ENCODE measurements around the gene HDHD3. TPM values are rescaled to one million over a fixed set of nuclear protein-coding genes. Genes with fewer than 3 reads are reported as not detected.

HDHD3 gene
- polyA plus RNA-seq, 1 of the 3 experiments (the other 2 are of a cell fraction), result 17.1 TPM

DNA sequence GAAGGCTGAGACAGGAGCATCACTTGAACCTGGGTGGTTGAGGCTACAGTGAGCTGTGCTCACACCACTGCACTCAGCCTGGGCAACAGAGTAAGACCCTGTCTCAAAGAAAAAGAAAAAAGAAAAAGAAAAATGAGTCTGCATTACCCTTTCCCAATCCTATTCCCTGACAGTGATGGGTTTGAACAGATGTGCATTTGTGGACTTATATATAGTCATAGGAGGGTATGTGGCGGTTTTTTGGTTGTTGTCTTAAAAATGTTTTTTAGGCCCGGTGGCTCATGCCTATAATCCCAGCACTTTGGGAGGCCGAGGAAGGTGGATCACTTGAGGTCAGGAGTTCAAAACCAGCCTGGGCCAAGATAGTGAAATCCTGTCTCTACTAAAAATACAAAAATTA is 13.4 kb downstream of the HDHD3 start:
- H3K9me3 ChIP-seq, result no peaks in the 10 kb centered on the region
- H3K9ac ChIP-seq, result no peak overlapping the region
- POLR2A ChIA-PET, result no interaction called here

DNA sequence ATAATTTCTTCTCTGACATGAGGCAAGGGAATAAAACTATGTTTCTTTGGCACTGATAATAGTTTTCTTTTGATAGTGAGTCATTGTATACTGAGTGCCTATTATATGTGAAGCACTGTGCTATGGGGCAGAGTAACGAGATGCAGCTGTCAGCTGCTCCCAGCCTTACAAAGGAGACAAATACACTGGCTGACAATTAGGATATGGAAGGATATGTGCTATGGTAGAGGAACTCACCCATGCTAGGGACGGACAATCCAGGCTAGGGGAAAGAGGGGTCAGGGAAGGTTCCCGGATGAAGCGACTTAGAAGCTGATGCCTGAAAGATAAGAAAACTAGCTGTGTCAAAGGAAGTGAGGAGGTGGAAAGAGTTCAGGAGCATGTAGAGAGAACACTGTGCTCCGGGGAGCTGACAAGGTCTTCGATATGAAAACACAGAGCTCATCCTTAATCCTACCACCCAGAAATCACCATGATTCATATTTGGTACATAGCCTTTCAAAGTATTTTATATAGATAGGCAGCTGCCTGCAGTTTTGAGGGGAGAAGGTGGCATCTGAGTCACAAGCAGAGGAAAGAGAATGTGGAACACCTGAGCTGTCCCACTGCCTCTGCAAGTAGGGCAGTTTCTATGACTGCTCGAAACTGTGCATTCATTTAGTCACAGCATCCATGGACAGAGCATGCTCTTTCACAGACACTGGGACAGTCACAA is 15.3 kb downstream of the HDHD3 start:
- no peak overlapping the region for H3K27ac ChIP-seq (ENCODE audit: low read depth in 2 of 2, low read length in 1 of 2)
- no peaks in the 10 kb centered on the region for H3K27me3 ChIP-seq (ENCODE audit: insufficient read depth)
- peaks cover 0 to 8% of the 10 kb centered on the region in 2 experiments; a peak in 2 of 4 replicates for H3K4me1 ChIP-seq (ENCODE audit: control insufficient read depth in 1 of 2, insufficient read depth in 2 of 2, low read depth in 1 of 2, low read length in 1 of 2)
- no peaks in the 10 kb centered on the region for H3K79me2 ChIP-seq (ENCODE audit: insufficient read depth)
- peak overlapping the region; percentile 60; the same call in 1 of the 2 replicates for H3K4me2 ChIP-seq
- no peaks in the 10 kb centered on the region for H3K9me2 ChIP-seq
- DNase-seq, result no peak
- no peaks in the 10 kb centered on the region for H3K36me3 ChIP-seq (replicated peaks in 1 of 2; ENCODE audit: control insufficient read depth in 1 of 2, insufficient read depth in 2 of 2, low read length in 1 of 2)
- H3K9me3 ChIP-seq, result no peaks in the 10 kb centered on the region
- ChIA-PET POLR2A (interaction anchor here (1.0 kb wide), 1 partner anchor 21 kb away, joined by 3 read pairs; the partner anchor contains the start of gene WDR31), CTCF (interaction anchor here (2.2 kb wide), 1 partner anchor 12 kb away, joined by 6 read pairs; the partner anchor contains the start of gene BSPRY)
- 55% methylated on average over 7 of the region's 7 CpGs for WGBS (ENCODE audit: low lambda C conversion rate)
- H2AFZ ChIP-seq (ENCODE audit: low read depth), result no peak overlapping the region
- TF ChIP-seq TCF12 (IDR thresholded peaks at IDR 0.05), result peak; percentile 63
- no peak for TF ChIP-seq POLR2AphosphoS5 (IDR thresholded peaks at IDR 0.05; ENCODE audit: low read depth, low read length)
- TF ChIP-seq FOSL2 (IDR thresholded peaks at IDR 0.05; ENCODE audit: borderline replicate concordance, low read depth), result peak; percentile 40; the same call in 1 of the 2 replicates
- no peak overlapping the region for H3K4me3 ChIP-seq (ENCODE audit: low read depth in 2 of 2, low read length in 1 of 2)
- H3K9ac ChIP-seq, result no peak overlapping the region
- H4K20me1 ChIP-seq (ENCODE audit: insufficient read depth), result no peaks in the 10 kb centered on the region
- H3F3A ChIP-seq (replicated peaks; ENCODE audit: insufficient read depth), result peaks cover 10% of the 10 kb centered on the region

More for the DNA sequence above, 13.4 kb downstream of the HDHD3 start:
- H3K27me3 ChIP-seq (ENCODE audit: insufficient read depth), result no peaks in the 10 kb centered on the region
- H3K27ac ChIP-seq (ENCODE audit: low read depth in 2 of 2, low read length in 1 of 2), result no peak overlapping the region
- H4K20me1 ChIP-seq (ENCODE audit: insufficient read depth), result no peaks in the 10 kb centered on the region
- no peaks in the 10 kb centered on the region for H3K36me3 ChIP-seq (replicated peaks in 1 of 2; ENCODE audit: control insufficient read depth in 1 of 2, insufficient read depth in 2 of 2, low read length in 1 of 2)
- H3K4me3 ChIP-seq (ENCODE audit: low read depth in 2 of 2, low read length in 1 of 2), result no peak overlapping the region
- no peaks in the 10 kb centered on the region for H3K9me2 ChIP-seq
- TF ChIP-seq, protein P1, sequence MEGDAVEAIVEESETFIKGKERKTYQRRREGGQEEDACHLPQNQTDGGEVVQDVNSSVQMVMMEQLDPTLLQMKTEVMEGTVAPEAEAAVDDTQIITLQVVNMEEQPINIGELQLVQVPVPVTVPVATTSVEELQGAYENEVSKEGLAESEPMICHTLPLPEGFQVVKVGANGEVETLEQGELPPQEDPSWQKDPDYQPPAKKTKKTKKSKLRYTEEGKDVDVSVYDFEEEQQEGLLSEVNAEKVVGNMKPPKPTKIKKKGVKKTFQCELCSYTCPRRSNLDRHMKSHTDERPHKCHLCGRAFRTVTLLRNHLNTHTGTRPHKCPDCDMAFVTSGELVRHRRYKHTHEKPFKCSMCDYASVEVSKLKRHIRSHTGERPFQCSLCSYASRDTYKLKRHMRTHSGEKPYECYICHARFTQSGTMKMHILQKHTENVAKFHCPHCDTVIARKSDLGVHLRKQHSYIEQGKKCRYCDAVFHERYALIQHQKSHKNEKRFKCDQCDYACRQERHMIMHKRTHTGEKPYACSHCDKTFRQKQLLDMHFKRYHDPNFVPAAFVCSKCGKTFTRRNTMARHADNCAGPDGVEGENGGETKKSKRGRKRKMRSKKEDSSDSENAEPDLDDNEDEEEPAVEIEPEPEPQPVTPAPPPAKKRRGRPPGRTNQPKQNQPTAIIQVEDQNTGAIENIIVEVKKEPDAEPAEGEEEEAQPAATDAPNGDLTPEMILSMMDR (IDR thresholded peaks at IDR 0.05), result no peak
- H2AFZ ChIP-seq (ENCODE audit: low read depth), result no peak overlapping the region
- H3K79me2 ChIP-seq (ENCODE audit: insufficient read depth), result no peaks in the 10 kb centered on the region
- H3K4me2 ChIP-seq, result no peak overlapping the region
- no peak for DNase-seq
- peaks cover 0 to 8% of the 10 kb centered on the region in 2 experiments; a peak in 2 of 4 replicates for H3K4me1 ChIP-seq (ENCODE audit: control insufficient read depth in 1 of 2, insufficient read depth in 2 of 2, low read depth in 1 of 2, low read length in 1 of 2)
- peaks cover 10% of the 10 kb centered on the region for H3F3A ChIP-seq (replicated peaks; ENCODE audit: insufficient read depth)
- 77% methylated on average over 3 of the region's 3 CpGs for WGBS (ENCODE audit: low lambda C conversion rate)
- CTCF ChIA-PET, result interaction anchor here (2.2 kb wide), 1 partner anchor 13 kb away, joined by 6 read pairs; the partner anchor contains the start of gene BSPRY

DNA sequence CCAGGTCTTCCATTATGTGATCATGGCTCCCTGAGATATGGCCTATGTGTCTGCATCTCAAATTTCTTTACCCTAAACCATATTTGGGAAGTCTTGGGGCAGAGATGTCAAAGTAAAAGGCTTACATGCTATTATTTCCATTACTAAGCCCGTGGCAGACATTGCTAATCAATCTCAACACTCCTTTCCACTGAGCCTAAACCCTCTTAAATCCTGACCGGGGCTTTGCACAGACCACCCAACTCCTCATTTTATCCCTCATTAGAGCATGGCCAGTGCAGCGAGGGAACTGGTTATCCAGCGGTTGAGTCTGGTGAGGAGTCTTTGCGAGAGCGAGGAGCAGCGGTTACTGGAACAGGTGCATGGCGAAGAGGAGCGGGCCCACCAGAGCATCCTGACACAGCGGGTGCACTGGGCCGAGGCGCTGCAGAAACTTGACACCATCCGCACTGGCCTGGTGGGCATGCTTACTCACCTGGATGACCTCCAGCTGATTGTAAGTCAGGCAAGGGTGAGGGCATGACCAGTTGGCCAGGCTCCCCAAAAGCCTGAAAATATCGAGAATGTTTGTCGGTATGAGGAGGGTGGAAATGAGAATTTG is 16.4 kb downstream of the HDHD3 start:
- ChIA-PET POLR2A (interaction anchor here (1.0 kb wide), 1 partner anchor 20 kb away, joined by 3 read pairs; the partner anchor contains the start of gene WDR31), CTCF (no interaction called here)
- DNase-seq, result no peak
- Histone ChIP-seq H3K27me3 (ENCODE audit: insufficient read depth) (no peaks in the 10 kb centered on the region; the same call in 1 of the 2 replicates), H4K20me1 (ENCODE audit: insufficient read depth) (no peaks in the 10 kb centered on the region), H3K9ac (no peak overlapping the region), H3K4me1 (ENCODE audit: control insufficient read depth in 1 of 2, insufficient read depth in 2 of 2, low read depth in 1 of 2, low read length in 1 of 2) (peaks cover 0 to 8% of the 10 kb centered on the region in 2 experiments; a peak in 2 of 4 replicates), H3K36me3 (replicated peaks in 1 of 2; ENCODE audit: control insufficient read depth in 1 of 2, insufficient read depth in 2 of 2, low read length in 1 of 2) (no peaks in the 10 kb centered on the region), H3K4me3 (ENCODE audit: low read depth in 2 of 2, low read length in 1 of 2) (no peak overlapping the region), H2AFZ (ENCODE audit: low read depth) (no peak overlapping the region), H3K27ac (ENCODE audit: low read depth in 2 of 2, low read length in 1 of 2) (no peak overlapping the region), H3K4me2 (no peak overlapping the region), H3K79me2 (ENCODE audit: insufficient read depth) (no peaks in the 10 kb centered on the region), H3K9me3 (no peaks in the 10 kb centered on the region), H3K9me2 (no peaks in the 10 kb centered on the region), H3F3A (replicated peaks; ENCODE audit: insufficient read depth) (peaks cover 10% of the 10 kb centered on the region)
- 84% methylated on average over 14 of the region's 15 CpGs for WGBS (ENCODE audit: low lambda C conversion rate)
- TF ChIP-seq TEAD4 (IDR thresholded peaks at IDR 0.05; ENCODE audit: borderline replicate concordance, insufficient read depth) (no peak), RFX5 (IDR thresholded peaks at IDR 0.05; ENCODE audit: low read length) (no peak), SMC3 (IDR thresholded peaks at IDR 0.05; ENCODE audit: low read depth, low read length) (no peak), NFIC (IDR thresholded peaks at IDR 0.05; ENCODE audit: borderline replicate concordance) (no peak), FOXM1 (IDR thresholded peaks at IDR 0.05; ENCODE audit: low read depth) (no peak), RCOR1 (IDR thresholded peaks at IDR 0.05; ENCODE audit: low read length) (no peak)
- TF ChIP-seq, protein P2, sequence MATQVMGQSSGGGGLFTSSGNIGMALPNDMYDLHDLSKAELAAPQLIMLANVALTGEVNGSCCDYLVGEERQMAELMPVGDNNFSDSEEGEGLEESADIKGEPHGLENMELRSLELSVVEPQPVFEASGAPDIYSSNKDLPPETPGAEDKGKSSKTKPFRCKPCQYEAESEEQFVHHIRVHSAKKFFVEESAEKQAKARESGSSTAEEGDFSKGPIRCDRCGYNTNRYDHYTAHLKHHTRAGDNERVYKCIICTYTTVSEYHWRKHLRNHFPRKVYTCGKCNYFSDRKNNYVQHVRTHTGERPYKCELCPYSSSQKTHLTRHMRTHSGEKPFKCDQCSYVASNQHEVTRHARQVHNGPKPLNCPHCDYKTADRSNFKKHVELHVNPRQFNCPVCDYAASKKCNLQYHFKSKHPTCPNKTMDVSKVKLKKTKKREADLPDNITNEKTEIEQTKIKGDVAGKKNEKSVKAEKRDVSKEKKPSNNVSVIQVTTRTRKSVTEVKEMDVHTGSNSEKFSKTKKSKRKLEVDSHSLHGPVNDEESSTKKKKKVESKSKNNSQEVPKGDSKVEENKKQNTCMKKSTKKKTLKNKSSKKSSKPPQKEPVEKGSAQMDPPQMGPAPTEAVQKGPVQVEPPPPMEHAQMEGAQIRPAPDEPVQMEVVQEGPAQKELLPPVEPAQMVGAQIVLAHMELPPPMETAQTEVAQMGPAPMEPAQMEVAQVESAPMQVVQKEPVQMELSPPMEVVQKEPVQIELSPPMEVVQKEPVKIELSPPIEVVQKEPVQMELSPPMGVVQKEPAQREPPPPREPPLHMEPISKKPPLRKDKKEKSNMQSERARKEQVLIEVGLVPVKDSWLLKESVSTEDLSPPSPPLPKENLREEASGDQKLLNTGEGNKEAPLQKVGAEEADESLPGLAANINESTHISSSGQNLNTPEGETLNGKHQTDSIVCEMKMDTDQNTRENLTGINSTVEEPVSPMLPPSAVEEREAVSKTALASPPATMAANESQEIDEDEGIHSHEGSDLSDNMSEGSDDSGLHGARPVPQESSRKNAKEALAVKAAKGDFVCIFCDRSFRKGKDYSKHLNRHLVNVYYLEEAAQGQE (IDR thresholded peaks at IDR 0.05; ENCODE audit: low read depth, low read length), result no peak
- TF ChIP-seq, protein P3, sequence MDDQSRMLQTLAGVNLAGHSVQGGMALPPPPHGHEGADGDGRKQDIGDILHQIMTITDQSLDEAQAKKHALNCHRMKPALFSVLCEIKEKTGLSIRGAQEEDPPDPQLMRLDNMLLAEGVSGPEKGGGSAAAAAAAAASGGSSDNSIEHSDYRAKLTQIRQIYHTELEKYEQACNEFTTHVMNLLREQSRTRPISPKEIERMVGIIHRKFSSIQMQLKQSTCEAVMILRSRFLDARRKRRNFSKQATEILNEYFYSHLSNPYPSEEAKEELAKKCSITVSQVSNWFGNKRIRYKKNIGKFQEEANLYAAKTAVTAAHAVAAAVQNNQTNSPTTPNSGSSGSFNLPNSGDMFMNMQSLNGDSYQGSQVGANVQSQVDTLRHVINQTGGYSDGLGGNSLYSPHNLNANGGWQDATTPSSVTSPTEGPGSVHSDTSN (IDR thresholded peaks at IDR 0.05), result no peak

All from SK-N-SH (cell line).